ENCODE results near the gene SPTLC3. TPM values are rescaled to one million over a fixed set of nuclear protein-coding genes. Genes with fewer than 3 reads are reported as not detected.

Gene SPTLC3
- total RNA-seq, 2 donors from 2014 or later = 5.3 to 18.4 TPM

DNA sequence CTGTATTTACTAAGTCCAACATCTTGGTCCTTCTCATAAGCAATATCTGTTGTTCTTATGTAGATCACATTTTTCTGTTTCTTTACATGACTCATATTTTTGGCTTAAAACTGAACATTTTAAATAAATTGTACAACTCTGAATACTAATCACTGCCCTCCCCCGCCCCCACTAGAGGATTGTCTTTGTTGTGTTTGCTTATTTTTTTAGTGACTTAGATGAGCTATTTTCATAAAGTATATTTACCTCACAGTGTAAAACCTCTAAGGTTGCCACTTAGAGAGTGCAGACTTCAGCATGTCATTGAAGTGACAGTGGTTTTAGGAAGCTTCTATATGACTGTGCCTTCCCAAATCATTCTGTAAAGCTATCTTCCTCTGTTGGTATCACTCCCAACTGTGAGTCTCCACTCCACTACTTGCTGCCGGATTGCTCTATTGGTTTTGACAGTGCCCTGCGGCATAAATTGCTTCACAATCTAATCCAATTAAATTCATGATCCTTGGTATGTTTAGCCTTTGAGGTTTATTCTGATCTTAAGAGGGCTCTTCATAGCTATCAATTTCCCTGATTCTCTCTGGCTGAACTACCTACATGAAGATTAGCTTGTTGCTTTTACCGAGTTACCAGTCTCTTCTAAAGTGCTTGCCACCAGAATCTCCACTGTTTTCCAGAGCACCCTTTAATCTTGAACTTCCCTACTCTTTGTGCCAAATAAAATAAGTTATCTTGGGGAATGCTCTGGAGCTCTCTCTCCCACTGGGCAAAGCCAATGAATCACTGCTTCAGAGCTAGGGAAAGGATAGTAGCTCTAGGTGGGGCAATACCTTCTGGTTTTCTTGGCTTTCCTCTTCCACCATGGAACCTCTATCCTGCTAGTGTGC lies 33.0 kb downstream of the SPTLC3 start:
- no peak overlapping the region for H3K4me3 ChIP-seq
- H3K9me3 ChIP-seq = no peaks in the 10 kb centered on the region
- no peak for DNase-seq
- H3K27ac ChIP-seq = no peak overlapping the region
- ATAC-seq = no peak
- no peaks in the 10 kb centered on the region for H3K4me1 ChIP-seq
- TF ChIP-seq, protein P1, sequence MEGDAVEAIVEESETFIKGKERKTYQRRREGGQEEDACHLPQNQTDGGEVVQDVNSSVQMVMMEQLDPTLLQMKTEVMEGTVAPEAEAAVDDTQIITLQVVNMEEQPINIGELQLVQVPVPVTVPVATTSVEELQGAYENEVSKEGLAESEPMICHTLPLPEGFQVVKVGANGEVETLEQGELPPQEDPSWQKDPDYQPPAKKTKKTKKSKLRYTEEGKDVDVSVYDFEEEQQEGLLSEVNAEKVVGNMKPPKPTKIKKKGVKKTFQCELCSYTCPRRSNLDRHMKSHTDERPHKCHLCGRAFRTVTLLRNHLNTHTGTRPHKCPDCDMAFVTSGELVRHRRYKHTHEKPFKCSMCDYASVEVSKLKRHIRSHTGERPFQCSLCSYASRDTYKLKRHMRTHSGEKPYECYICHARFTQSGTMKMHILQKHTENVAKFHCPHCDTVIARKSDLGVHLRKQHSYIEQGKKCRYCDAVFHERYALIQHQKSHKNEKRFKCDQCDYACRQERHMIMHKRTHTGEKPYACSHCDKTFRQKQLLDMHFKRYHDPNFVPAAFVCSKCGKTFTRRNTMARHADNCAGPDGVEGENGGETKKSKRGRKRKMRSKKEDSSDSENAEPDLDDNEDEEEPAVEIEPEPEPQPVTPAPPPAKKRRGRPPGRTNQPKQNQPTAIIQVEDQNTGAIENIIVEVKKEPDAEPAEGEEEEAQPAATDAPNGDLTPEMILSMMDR (IDR thresholded peaks at IDR 0.05) = no peak
- no peak for TF ChIP-seq POLR2A (IDR thresholded peaks at IDR 0.05)
- no peaks in the 10 kb centered on the region for H3K36me3 ChIP-seq (replicated peaks in 1 of 2; ENCODE audit: insufficient read depth in 1 of 2, low read depth in 2 of 2)
- H3K27me3 ChIP-seq = no peaks in the 10 kb centered on the region
- 76 to 88% methylated on average over 4 of the region's 4 CpGs for WGBS, 2 donors
- intact Hi-C loops (cut with DNase I) = no loop called here

DNA sequence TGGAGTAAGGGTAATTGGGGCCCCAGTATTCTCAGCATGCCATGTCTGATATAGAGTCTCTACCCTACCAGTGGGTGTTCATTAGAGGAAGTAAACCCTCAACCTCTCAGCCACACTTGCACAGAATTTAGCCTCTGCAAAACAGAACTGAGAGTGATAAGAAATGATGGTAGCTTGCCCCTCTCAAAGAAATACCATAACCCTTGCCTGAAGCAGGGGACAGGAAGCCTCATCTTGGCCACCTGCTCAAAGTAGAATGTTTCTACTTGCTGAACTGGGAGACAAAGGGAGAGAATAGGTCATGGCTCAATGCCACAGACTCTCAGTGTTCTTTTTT lies 33.7 kb downstream of the SPTLC3 start:
- Histone ChIP-seq H3K27ac (no peak overlapping the region), H3K4me1 (no peaks in the 10 kb centered on the region), H3K36me3 (replicated peaks in 1 of 2; ENCODE audit: insufficient read depth in 1 of 2, low read depth in 2 of 2) (no peaks in the 10 kb centered on the region), H3K4me3 (no peak overlapping the region), H3K9me3 (no peaks in the 10 kb centered on the region), H3K27me3 (no peaks in the 10 kb centered on the region)
- intact Hi-C loops (cut with DNase I) = no loop called here
- TF ChIP-seq POLR2A (IDR thresholded peaks at IDR 0.05) = no peak
- TF ChIP-seq, protein P1 (IDR thresholded peaks at IDR 0.05) = no peak
- ATAC-seq (no peak), DNase-seq (no peak)

GRCh38 chr20:13046409-13046808 lies 37.6 kb downstream of the SPTLC3 start:
- ATAC-seq (peak; percentile 64), DNase-seq (peak in 2 of 4 donors; percentile 41 to 58)
- TF ChIP-seq, protein P1 (IDR thresholded peaks at IDR 0.05) = no peak
- TF ChIP-seq POLR2A (IDR thresholded peaks at IDR 0.05) = no peak
- no peaks in the 10 kb centered on the region for H3K9me3 ChIP-seq
- no peak overlapping the region for H3K4me3 ChIP-seq
- no peaks in the 10 kb centered on the region for H3K4me1 ChIP-seq
- intact Hi-C loops (cut with DNase I) = no loop called here
- no peak overlapping the region for H3K27ac ChIP-seq
- WGBS, 2 donors = 42% methylated on average over 1 of the region's 1 CpG
- no peaks in the 10 kb centered on the region for H3K27me3 ChIP-seq
- no peaks in the 10 kb centered on the region for H3K36me3 ChIP-seq (replicated peaks in 1 of 2; ENCODE audit: insufficient read depth in 1 of 2, low read depth in 2 of 2)

DNA sequence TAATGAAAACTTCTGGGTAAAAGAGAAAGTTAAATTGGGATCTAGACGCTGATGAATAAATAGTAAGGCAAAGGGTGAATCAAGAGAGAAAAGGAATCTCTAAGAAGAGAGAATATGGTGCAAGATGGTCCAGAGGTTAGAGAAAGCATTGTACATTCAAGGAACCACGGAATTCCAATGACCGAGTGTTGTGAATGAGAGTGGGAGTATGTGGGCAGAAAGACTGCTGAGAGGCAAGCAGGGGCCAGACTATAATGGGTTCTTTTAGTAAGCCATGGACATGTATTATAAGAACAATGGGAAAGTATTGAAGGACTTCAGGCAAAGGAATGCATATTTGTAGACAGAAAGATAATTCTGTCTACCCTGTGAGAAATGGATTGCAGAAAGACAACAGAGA lies 45.2 kb downstream of the SPTLC3 start:
- intact Hi-C loops (cut with DNase I) = no loop called here
- TF ChIP-seq POLR2A (IDR thresholded peaks at IDR 0.05) = no peak
- TF ChIP-seq, protein P1 (IDR thresholded peaks at IDR 0.05) = no peak
- no peak overlapping the region for H3K27ac ChIP-seq
- ATAC-seq = no peak
- H3K27me3 ChIP-seq = no peaks in the 10 kb centered on the region
- H3K4me3 ChIP-seq = no peak overlapping the region
- no peaks in the 10 kb centered on the region for H3K4me1 ChIP-seq
- DNase-seq = no peak
- WGBS, 2 donors = 55 to 71% methylated on average over 3 of the region's 3 CpGs
- H3K9me3 ChIP-seq = no peaks in the 10 kb centered on the region
- H3K36me3 ChIP-seq (replicated peaks in 1 of 2; ENCODE audit: insufficient read depth in 1 of 2, low read depth in 2 of 2) = no peaks in the 10 kb centered on the region
